OCI-M2 (cell line): ENCODE data around the gene CELF5.
"Not testable (repeated sequence)": the region's sequence is repeated elsewhere in the genome, so short reads cannot be mapped to it uniquely, and the experiment has no call there.

Experiments
- DNase-seq: peaks from one replicate; lab custom pipeline; 2025; ENCODE audit not compliant: unreplicated experiment; lab: John Stamatoyannopoulos, UW

Gene CELF5

DNA sequence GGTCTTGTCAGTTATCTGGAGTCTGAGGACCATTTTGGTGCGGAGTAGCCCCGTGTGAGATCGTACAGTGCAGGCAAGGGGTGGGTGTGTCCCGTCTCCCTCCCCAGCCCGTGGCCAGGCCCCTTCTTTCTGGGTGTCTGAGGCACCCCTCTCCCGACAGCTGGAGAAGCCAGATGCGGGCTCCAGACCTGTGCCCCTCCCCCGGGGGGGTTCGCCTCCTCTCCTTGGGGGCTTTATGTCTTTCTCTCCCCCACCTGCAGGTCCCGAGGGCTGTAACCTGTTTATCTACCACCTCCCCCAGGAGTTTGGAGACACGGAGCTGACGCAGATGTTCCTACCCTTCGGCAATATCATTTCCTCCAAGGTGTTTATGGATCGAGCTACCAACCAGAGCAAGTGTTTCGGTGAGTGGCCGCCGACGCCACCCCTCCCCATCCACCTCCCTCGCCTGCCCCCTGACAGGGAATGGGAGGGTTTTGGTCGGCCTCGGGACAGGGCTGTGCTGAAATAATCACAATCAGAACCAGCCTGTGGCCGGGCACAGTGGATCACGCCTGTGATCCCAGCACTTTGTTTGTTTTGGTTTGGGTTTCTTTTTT is 65.6 kb downstream of the CELF5 start:
- no peak for DNase-seq

DNA sequence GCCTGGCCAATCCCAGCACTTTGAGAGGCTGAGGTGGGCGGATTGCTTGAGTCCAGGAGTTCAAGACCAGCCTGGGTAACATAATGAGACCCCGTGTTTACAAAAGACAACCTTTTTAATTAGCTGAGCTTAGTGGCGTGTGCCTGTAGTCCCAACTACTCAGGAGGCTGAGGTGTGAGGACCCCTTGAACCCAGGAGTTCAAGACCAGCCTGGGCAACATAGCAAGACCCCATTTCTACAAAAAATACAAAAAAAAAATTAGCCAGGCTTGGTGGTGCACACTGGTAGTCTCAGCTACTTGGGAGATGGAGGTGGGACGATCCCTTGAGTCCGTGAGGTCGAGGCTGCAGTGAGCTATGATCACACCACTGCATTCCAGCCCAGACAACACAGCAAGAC is 66.4 kb downstream of the CELF5 start:
- DNase-seq, result not testable (repeated sequence)

DNA sequence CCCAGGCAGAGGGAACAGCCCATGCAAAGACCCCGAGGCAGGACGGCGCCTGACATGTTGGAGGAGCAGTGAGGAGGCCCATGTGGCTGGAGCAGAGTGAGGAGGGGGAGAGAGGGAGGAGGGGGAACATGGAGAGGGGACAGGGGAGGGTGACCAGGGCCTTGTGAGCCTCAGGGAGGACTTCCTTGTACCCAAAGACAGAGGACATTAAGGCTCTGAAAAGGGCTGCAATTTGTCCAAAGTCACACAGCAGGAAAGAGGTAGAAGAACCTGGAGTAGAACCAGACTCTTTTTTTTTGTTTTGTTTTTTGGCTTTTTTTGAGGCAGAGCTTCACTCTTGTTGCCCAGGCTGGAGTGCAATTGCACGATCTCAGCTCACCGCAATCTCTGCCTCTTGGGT is 67.2 kb downstream of the CELF5 start:
- no peak for DNase-seq

DNA sequence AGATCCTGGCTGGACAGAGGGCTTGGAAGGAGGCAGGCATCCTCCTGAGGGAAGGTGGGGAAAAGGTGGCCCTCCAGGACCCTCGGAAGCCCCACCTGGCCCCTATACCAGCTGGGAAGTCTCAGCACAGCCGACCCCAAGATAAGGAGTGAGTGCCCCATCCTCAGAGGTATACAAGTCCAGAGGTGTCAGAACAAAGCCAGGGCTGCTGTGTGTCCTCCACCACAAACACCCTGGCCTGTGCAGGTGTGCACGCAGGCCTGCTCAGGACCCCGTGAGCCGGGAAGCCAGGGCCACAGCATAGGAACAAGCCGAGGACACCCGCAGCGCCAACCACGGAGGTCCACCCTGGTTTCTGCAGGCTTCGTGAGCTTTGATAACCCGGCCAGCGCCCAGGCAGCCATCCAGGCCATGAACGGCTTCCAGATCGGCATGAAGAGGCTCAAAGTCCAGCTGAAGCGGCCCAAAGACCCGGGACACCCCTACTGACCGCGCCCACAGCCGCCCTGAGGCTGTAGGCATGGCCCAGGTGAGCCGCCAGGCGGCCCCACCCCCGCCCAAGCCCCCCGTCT is 68.6 kb downstream of the CELF5 start:
- DNase-seq, result no peak

DNA sequence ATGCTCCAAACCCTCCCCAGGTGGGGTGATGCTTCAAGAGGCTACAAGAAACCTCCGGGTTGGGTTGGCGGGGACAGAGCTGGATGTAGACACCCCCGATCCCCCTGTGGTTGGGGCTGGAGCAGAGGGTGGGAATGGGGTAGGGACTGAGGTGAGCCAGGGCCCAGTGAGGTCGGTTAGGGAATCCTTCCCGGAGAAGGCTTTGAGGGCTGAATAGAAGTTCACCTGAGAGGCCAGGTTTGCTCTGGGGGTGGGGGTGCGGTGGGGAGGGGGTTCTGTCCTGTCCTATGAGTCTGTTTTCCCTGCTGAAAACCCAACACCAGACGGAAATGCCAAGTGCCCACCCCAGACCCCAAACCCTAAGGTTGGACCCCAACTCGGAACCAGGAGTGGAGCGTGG is 69.1 kb downstream of the CELF5 start:
- DNase-seq, result no peak

GRCh38 chr19:3294080-3294850 is 69.8 kb downstream of the CELF5 start:
- no peak for DNase-seq

GRCh38 chr19:3295581-3295980 is 71.1 kb downstream of the CELF5 start:
- DNase-seq, result no peak

- no peak for DNase-seq
These were observed 71.6 kb downstream of the CELF5 start for GRCh38 chr19:3296034-3296433.

DNA sequence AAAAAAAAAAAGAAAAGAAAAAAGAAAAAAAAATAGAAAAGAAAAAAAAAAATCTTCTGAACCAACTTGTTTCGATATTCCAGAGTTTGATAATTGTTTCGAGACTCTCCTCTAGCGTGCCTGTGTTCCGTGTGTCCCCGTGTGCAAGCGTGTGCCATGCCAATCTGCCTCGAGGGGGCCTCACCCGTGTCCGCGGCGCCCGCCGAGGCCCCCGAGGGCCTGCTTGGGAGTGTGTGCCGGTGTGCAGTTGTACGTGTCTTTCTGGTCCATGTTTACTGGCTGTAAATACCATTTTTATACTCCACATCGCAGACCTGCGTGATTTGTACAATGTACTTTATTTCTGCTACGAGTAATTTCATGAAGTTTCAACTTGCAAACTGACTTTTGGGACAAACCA is 72.0 kb downstream of the CELF5 start:
- DNase-seq, result no peak

GRCh38 chr19:3298853-3299449 is 74.5 kb downstream of the CELF5 start:
- no peak for DNase-seq

DNA sequence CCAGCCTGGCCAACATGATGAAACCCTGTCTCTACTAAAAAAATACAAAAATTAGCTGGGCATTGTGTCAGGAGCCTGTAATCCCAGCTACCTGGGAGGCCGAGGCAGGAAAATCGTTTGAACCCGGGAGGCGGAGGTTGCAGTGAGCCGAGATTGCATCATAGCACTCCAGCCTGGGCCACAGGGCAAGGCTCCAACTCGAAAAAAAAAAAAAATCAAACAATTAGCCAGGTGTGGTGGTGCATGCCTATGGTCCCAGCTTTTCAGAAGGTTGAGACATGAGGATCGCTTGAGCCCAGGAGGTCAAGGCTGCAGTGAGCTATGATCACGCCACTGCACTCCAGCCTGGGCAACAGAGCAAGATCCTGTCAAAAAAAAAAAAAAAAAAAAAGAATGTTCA is 76.1 kb downstream of the CELF5 start:
- DNase-seq, result not testable (repeated sequence)

DNA sequence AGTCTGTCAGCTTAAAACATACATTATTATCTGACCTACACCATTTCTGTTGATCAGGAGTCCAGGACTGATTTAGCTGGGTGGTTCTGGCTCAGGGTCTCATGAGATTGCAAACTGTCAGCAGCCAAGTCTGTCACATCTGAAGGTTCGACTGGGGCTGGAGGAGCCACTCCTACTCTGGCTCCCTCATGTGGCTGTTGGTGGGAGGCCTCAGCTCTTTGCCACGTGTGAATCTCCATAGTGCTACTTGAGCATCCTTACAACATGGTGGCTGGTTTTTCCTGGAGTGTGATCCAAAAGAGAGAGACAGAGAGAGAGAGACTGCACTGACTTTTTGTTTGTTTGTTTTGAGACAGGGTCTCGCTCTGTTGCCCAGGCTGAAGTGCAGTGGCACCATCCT is 78.3 kb downstream of the CELF5 start:
- DNase-seq, result no peak

DNA sequence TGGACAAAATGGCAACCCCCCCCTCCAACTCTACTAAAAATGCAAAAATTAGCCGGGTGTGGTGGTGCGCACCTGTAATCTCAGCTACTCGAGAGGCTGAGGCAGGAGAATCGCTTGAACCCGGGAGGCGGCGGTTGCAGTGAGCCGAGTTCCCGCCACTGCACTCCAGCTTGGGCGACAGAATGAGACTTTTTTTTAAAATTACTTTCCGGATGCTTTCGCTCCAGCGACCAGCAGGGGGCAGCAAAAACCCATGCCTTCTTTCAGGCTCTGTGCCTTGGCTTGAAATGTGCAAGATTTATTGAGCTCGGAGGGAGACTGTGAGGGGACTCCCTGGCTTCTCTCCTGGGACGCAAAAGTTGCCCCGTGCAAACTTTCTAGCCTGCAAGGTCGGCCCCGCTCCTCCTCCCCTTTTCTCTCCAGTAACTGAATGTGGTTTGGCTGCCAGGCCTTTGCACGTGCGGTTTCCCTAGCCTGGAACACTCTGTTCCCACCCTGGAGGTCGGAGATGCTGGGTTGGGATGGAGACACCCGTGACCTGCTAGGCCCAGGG is 80.5 kb downstream of the CELF5 start:
- DNase-seq, result peak; percentile 2

GRCh38 chr19:3309724-3310123 is 85.3 kb downstream of the CELF5 start:
- DNase-seq, result no peak

DNA sequence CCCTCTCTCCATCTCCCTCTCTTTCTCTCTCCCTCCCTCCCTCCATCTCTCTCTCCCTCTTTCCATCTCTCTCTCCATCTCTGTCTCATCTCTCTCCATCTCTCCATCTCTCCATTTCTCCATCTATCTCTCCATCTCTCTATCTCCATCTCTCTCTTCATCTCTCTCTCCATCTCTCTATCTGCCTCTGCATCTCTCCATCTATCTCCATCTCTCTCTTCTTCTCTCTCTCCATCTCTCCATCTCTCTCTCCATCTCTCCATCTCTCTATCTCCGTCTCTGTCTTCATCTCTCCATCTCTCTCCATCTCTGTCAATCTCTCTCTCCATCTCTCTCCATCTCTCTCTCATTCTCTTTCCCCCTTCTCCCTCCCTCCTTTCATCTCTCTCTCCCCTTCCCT is 85.8 kb downstream of the CELF5 start:
- DNase-seq, result no peak

GRCh38 chr19:3310711-3311110 is 86.2 kb downstream of the CELF5 start:
- DNase-seq, result no peak

- no peak for DNase-seq
These were observed 88.7 kb downstream of the CELF5 start for GRCh38 chr19:3313199-3313575.

DNA sequence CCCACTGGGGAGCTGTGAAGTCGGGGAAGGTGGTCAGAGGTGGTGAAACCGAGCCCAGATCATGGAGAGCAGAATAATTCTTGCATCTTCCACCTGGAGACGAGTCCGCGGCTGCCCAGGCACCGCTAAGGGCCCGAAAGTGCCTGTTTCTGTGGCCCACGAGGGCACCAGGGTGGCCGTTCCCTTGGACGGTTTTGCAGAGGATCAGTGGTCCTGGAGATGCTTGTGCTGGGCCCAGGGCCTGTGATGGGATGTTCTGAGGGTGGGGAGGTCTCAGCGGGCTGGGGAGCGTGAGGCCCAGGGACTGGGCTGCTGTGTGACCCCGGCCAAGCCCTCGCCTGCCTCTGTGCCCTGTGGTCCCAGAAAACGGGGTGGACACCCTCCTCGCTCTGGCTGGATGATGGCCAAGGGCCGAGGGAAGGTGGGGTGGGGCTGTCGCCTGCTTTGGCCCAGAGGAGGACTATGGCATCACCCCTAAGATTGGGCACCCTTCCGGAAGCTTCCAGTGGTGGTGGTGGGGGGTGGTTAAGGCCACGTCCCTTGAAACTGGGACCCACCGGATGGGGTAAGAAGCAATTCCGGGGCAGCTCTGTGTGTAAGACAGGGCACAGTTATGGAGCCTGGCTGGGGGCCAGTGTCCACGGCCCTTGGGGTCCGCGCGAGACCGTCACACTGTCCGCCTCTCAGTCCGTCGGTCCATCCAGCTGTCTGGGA is 90.7 kb downstream of the CELF5 start:
- DNase-seq, result no peak

- DNase-seq, result no peak
These were observed 91.2 kb downstream of the CELF5 start for GRCh38 chr19:3315676-3315973.

GRCh38 chr19:3316132-3316648 is 91.7 kb downstream of the CELF5 start:
- DNase-seq, result no peak

DNA sequence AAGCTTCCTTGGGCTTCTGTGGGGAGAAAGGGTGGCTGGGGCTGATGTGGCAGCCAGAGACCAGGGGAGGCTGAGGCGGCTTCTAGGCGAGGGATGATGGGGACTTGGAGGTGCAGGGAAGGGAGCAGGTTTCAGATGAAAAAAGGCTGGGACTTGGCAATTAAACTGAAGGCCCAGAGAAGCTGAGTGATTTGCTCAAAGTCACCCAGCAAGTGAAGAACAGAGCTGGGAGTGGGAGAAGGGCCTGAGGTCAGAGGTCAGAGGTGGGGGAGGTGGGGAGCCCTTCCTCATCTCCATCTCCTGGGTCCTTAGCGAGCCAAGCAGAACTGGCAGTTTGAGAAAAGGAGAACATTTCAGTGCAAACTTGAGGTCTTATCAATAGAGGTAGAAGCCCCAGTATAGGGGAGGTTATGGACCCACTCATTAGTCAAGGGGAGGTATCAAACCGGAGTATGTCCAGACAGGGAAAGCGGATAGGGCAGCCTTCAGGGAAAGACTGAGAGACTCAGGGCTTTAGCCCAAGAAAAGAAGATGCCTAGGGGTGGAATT is 92.3 kb downstream of the CELF5 start:
- no peak for DNase-seq
